Lung (tissue), 12 donors: ENCODE results near the gene DBF4B. TPM values are rescaled to one million over a fixed set of nuclear protein-coding genes. Genes with fewer than 3 reads are reported as not detected.

Source experiments
- ATAC-seq: fragments of 200-7000 bp; cut with Tn5 transposase; one replicate; pipeline ENCODE4 v1.9.1; 2020; ENCODE audit warnings: moderate number of reproducible peaks; ENCODE audit not compliant: insufficient read depth, low FRiP score
- DNase-seq, 3 donors: peaks; one replicate each; pipeline ENCODE4 v3.0.0-alpha.2; 2013 to 2017
- H3K27ac ChIP-seq, 2 donors: one replicate each; pipeline ENCODE4 v1.5.1; 2013; ENCODE audit warnings: mild to moderate bottlenecking in 2 of 2, moderate library complexity in 2 of 2, control low read depth in 1 of 2, inconsistent platforms in 1 of 2, low read depth in 1 of 2, low read length in 1 of 2
- H3K27me3 ChIP-seq, 3 donors: one replicate each; pipeline ENCODE4 v1.5.1; 2013; ENCODE audit warnings: low read length in 2 of 3; ENCODE audit not compliant: control insufficient read depth in 3 of 3, insufficient read depth in 3 of 3
- H3K36me3 ChIP-seq, 4 donors: one replicate each; pipeline ENCODE4 v1.5.1; 2013; ENCODE audit warnings: low read length in 4 of 4, mild to moderate bottlenecking in 1 of 4, moderate library complexity in 1 of 4; ENCODE audit not compliant: control insufficient read depth in 4 of 4, insufficient read depth in 4 of 4
- H3K4me1 ChIP-seq, 5 donors: one replicate each; pipeline ENCODE4 v1.5.1; 2013; ENCODE audit warnings: low read length in 5 of 5, mild to moderate bottlenecking in 2 of 5, moderate library complexity in 1 of 5; ENCODE audit not compliant: control insufficient read depth in 5 of 5, insufficient read depth in 5 of 5
- H3K4me3 ChIP-seq: one replicate; pipeline ENCODE4 v1.5.1; 2013; ENCODE audit warnings: mild to moderate bottlenecking, control low read depth, moderate library complexity
- H3K9ac ChIP-seq, 2 donors: one replicate each; pipeline ENCODE4 v1.5.1; 2013; ENCODE audit warnings: low read length in 2 of 2, control low read depth in 1 of 2; ENCODE audit not compliant: insufficient read depth in 1 of 2
- H3K9me3 ChIP-seq, 4 donors: one replicate each; pipeline ENCODE4 v1.5.1; 2013; ENCODE audit warnings: low read length in 3 of 4, mild to moderate bottlenecking in 1 of 4, moderate library complexity in 1 of 4; ENCODE audit not compliant: control insufficient read depth in 4 of 4, insufficient read depth in 3 of 4
- CTCF ChIP-seq: IDR thresholded peaks from 2 replicates; pipeline ENCODE4 v1.5.1; 2012; ENCODE audit warnings: mild to moderate bottlenecking; ENCODE audit errors: control extremely low read depth, extremely low read depth
- WGBS, 2 donors: extraction: QIAGEN DNeasy Blood & Tissue Kit; methylation state at CpG; one replicate each; pipeline ENCODE4 v1.1.7; 2013; 5-methylcytosine and 5-hydroxymethylcytosine counted together
- polyA plus RNA-seq, 2 donors: library from polyadenylated mRNA; stranded (reverse); fragments of 200-250 nt; gene quantifications; one replicate each; pipeline ENCODE4 v1.2.1, GENCODE V29; 2013
- total RNA-seq, 2 donors: library from RNA; depleted of rRNA in 1 of 2; stranded (reverse); fragments of >200 nt in 1 of 2; gene quantifications; one replicate each; pipeline ENCODE4 v1.2.1, GENCODE V29; 2014 to 2021
- donor health status: control.
- donor health status: control.
- donor health status: Bipolar disorder and iron deficiency.
- donor health status: healthy.
- donor health status: DM: yes; HTN: yes; CAD: no.

The DBF4B gene
- total and polyA plus RNA-seq, 4 donors = 2.7 to 8.6 (median 3.1) TPM

GRCh38 chr17:44766409-44767038 lies 58.1 kb downstream of the DBF4B start:
- H3K9me3 ChIP-seq = peaks cover 0 to 2% (median 0%) of the 10 kb centered on the region in 4 donors
- 63 to 75% methylated on average over 8 of the region's 8 CpGs for WGBS, 2 donors

GRCh38 chr17:44767493-44767892 lies 59.0 kb downstream of the DBF4B start:
- DNase-seq (no peak), ATAC-seq (no peak)
- no peak for TF ChIP-seq CTCF
- H3K27me3 ChIP-seq = no peaks in the 10 kb centered on the region
- H3K27ac ChIP-seq = no peak overlapping the region
- H3K9ac ChIP-seq = no peak overlapping the region
- peaks cover 0 to 2% (median 0%) of the 10 kb centered on the region in 4 donors for H3K9me3 ChIP-seq
- WGBS, 2 donors = 32 to 53% methylated on average over 4 of the region's 4 CpGs
- H3K4me3 ChIP-seq = no peak overlapping the region
- H3K36me3 ChIP-seq = no peaks in the 10 kb centered on the region
- H3K4me1 ChIP-seq = no peaks in the 10 kb centered on the region

More at GRCh38 chr17:44766409-44767038, 58.1 kb downstream of the DBF4B start:
- Histone ChIP-seq H3K9ac (no peak overlapping the region), H3K27ac (no peak overlapping the region), H3K36me3 (no peaks in the 10 kb centered on the region), H3K27me3 (no peaks in the 10 kb centered on the region), H3K4me3 (no peak overlapping the region), H3K4me1 (no peaks in the 10 kb centered on the region)
- no peak for DNase-seq
- no peak for TF ChIP-seq CTCF
- ATAC-seq = no peak

GRCh38 chr17:44768505-44769142 lies 60.2 kb downstream of the DBF4B start:
- ATAC-seq (no peak), DNase-seq (no peak)
- no peak for TF ChIP-seq CTCF
- no peak overlapping the region for H3K27ac ChIP-seq
- H3K27me3 ChIP-seq = no peaks in the 10 kb centered on the region
- no peaks in the 10 kb centered on the region for H3K36me3 ChIP-seq
- H3K9me3 ChIP-seq = peaks cover 0 to 2% (median 0%) of the 10 kb centered on the region in 4 donors
- no peaks in the 10 kb centered on the region for H3K4me1 ChIP-seq
- H3K4me3 ChIP-seq = no peak overlapping the region
- H3K9ac ChIP-seq = no peak overlapping the region
- 28 to 65% methylated on average over 11 of the region's 11 CpGs for WGBS, 2 donors
